Left lung (tissue), 10 donors: Measurements from ENCODE around the gene GULP1. TPM values are rescaled to one million over a fixed set of nuclear protein-coding genes. Genes with fewer than 3 reads are reported as not detected.

ENCODE experiments used
- ATAC-seq: fragments of 200-7000 bp; cut with Tn5 transposase; one replicate; pipeline ENCODE4 v1.9.1; 2020; ENCODE audit warnings: moderate library complexity
- DNase-seq, 4 donors: peaks; one replicate each; pipeline ENCODE4 v3.0.0-alpha.2; 2013 to 2020
- H3K27ac ChIP-seq, 2 donors: fragments of 200-600 bp; sonication (generic) in 1 of 2; one replicate each; pipeline versions ENCODE4 v1.5.0 to v1.8.0; 2020 to 2021
- H3K27me3 ChIP-seq, 2 donors: fragments of 200-600 bp; sonication (generic) in 1 of 2; one replicate each; pipeline versions ENCODE4 v1.5.0 to v1.8.0; 2020 to 2021
- H3K36me3 ChIP-seq, 2 donors: fragments of 200-600 bp; sonication (generic) in 1 of 2; one replicate each; pipeline versions ENCODE4 v1.5.0 to v1.8.0; 2020 to 2021
- H3K4me1 ChIP-seq, 2 donors: fragments of 200-600 bp; one replicate each; pipeline ENCODE4 v1.8.0; 2021
- H3K4me3 ChIP-seq, 2 donors: fragments of 200-600 bp; sonication (generic) in 1 of 2; one replicate each; pipeline versions ENCODE4 v1.5.0 to v1.8.0; 2020 to 2021; ENCODE audit warnings: mild to moderate bottlenecking in 1 of 2
- H3K9me3 ChIP-seq, 2 donors: fragments of 200-600 bp; sonication (generic) in 1 of 2; one replicate each; pipeline versions ENCODE4 v1.5.0 to v1.8.0; 2020 to 2021
- CTCF ChIP-seq, 2 donors: fragments of 200-600 bp; sonication (generic) in 1 of 2; IDR thresholded peaks; one replicate each; pipeline versions ENCODE4 v1.5.0 to v1.8.0; 2021; ENCODE audit warnings: antibody characterized with exemption in 2 of 2
- intact Hi-C, 2 donors: fragments of 100-400 bp; cut with DNase I; formaldehyde crosslinking; loops; one replicate each; pipeline versions ENCODE4 v1.11.2 to v1.14.2; 2022
- polyA plus RNA-seq, 6 donors: library from polyadenylated mRNA; unstranded; fragments of 120-200 nt; gene quantifications; one replicate each; pipeline ENCODE4 v1.2.1, GENCODE V29; 2013; ENCODE audit not compliant: insufficient read length in 6 of 6
- total RNA-seq, 2 donors: library from RNA; stranded (reverse); fragmentation: NEBNext Ultra II Directional; extraction: Animal tissue kit (Norgen Biotek cat#: 25700); gene quantifications; one replicate each; pipeline ENCODE4 v1.2.1, GENCODE V29; 2021
- donor health status: DM: no; HTN: yes; CAD: no.
- donor health status: DM: no; HTN: no; CAD: no.

The GULP1 gene
- total and polyA plus RNA-seq, 8 donors, result 27.5 to 120 (median 85.4) TPM

DNA sequence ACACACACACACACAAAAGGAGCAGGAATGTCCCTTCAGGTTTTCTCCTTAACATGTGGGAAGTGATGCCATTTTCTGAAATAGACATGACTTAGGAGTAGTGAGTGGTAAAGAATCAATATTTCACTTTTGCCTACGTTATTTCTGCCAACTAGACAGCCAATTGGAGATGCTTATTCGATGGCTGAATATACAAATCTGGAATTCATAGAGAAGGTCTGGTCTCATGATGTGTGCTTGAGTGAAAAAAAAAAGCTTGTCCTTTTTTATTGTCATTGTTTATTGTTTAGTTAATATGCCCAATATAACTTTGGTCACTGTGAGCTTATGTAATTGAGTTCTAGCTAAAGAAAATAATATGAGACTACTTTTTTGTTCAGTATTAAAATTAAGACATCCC, 284.3 kb downstream of the GULP1 start:
- DNase-seq (no peak), ATAC-seq (no peak)
- Histone ChIP-seq H3K36me3 (no peaks in the 10 kb centered on the region), H3K27me3 (no peaks in the 10 kb centered on the region), H3K9me3 (no peaks in the 10 kb centered on the region), H3K27ac (no peak overlapping the region), H3K4me1 (no peaks in the 10 kb centered on the region), H3K4me3 (no peak overlapping the region)
- intact Hi-C loops, result no loop called here
- TF ChIP-seq CTCF (IDR thresholded peaks at IDR 0.05), result no peak

DNA sequence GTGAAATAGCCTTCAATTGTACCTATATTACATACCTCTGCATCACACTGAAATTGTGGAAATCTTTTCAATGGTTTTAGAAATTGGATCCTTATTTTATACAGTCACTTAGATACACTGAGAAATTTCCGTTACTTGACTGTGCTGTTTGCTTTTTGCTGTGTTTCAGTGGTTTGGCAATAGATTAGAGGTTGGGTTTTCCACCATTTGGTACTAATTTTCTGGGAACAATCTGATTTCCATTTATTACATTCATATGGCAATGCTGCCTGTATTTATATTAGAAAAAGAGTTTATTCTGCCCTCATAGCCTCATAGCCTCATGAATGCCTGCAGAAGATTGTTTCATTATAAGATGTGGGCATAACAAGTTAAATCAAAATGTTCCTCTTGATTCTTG, 285.0 kb downstream of the GULP1 start:
- DNase-seq (no peak), ATAC-seq (no peak)
- Histone ChIP-seq H3K36me3 (no peaks in the 10 kb centered on the region), H3K27ac (no peak overlapping the region), H3K27me3 (no peaks in the 10 kb centered on the region), H3K4me1 (no peaks in the 10 kb centered on the region), H3K9me3 (no peaks in the 10 kb centered on the region), H3K4me3 (no peak overlapping the region)
- intact Hi-C loops, result no loop called here
- TF ChIP-seq CTCF (IDR thresholded peaks at IDR 0.05), result no peak

- Histone ChIP-seq H3K9me3 (no peaks in the 10 kb centered on the region), H3K27ac (no peak overlapping the region), H3K4me3 (no peak overlapping the region), H3K27me3 (no peaks in the 10 kb centered on the region), H3K36me3 (no peaks in the 10 kb centered on the region), H3K4me1 (no peaks in the 10 kb centered on the region)
- ATAC-seq, result no peak
- TF ChIP-seq CTCF (IDR thresholded peaks at IDR 0.05), result no peak
- intact Hi-C loops, result no loop called here
- no peak for DNase-seq
Observed at GRCh38 chr2:188577231-188577630, 285.6 kb downstream of the GULP1 start.

GRCh38 chr2:188580738-188581137, 289.1 kb downstream of the GULP1 start:
- intact Hi-C loops, result no loop called here
- no peaks in the 10 kb centered on the region for H3K9me3 ChIP-seq
- H3K4me1 ChIP-seq, result no peaks in the 10 kb centered on the region
- TF ChIP-seq CTCF (IDR thresholded peaks at IDR 0.05), result no peak
- no peaks in the 10 kb centered on the region for H3K36me3 ChIP-seq
- DNase-seq (no peak), ATAC-seq (no peak)
- no peaks in the 10 kb centered on the region for H3K27me3 ChIP-seq
- H3K27ac ChIP-seq, result no peak overlapping the region
- H3K4me3 ChIP-seq, result no peak overlapping the region

DNA sequence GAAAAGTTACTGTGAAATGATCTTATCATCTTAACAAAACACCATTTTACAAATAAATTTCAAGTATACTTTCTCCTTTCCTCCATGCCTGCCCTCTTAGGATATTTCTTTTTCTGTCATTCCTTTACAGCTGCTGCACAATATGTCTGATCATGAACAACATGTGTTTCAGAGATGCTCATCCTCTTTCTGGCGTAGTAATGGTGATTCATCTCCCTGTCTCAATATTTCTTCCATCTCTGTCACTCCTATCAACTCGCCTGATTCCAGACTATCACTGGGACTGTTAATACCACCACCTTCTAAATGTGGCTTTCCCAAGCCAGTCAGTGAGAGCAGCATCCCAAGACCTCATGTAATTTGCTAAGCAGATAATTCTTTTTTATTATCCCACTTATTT, 290.5 kb downstream of the GULP1 start:
- Histone ChIP-seq H3K36me3 (no peaks in the 10 kb centered on the region), H3K4me1 (no peaks in the 10 kb centered on the region), H3K27me3 (no peaks in the 10 kb centered on the region), H3K4me3 (no peak overlapping the region), H3K27ac (no peak overlapping the region), H3K9me3 (no peaks in the 10 kb centered on the region)
- no peak for TF ChIP-seq CTCF (IDR thresholded peaks at IDR 0.05)
- DNase-seq (no peak), ATAC-seq (no peak)
- intact Hi-C loops, result no loop called here
